HEK293T (cell line): Measurements from ENCODE around the gene EHBP1.

ENCODE experiments used
- CTCF ChIA-PET: fragments of 350-600 bp; formaldehyde crosslinking; extraction: SDS; loops from one replicate; lab custom pipeline; 2021; ENCODE audit warnings: antibody characterized with exemption, inconsistent platforms; lab: Yijun Ruan, JAX
- POLR2A ChIA-PET: fragments of 350-600 bp; formaldehyde crosslinking; extraction: SDS; loops from one replicate; lab custom pipeline; 2020; ENCODE audit warnings: antibody characterized with exemption, inconsistent platforms; lab: Yijun Ruan, JAX
- DNase-seq: peaks from one replicate; pipeline ENCODE4 v3.0.0; 2012; ENCODE audit warnings: mixed read lengths; ENCODE audit errors: extremely low spot score
- ARNT ChIP-seq: fragments of 450-650 bp; IDR thresholded peaks from 2 replicates; pipeline ENCODE4 v1.6.1; 2017; ENCODE audit warnings: mild to moderate bottlenecking
- BHLHE40 ChIP-seq: fragments of 450-650 bp; IDR thresholded peaks from 2 replicates; pipeline ENCODE4 v1.6.1; 2016; ENCODE audit warnings: mild to moderate bottlenecking, moderate library complexity, borderline replicate concordance
- CTBP1 ChIP-seq: fragments of 450-650 bp; IDR thresholded peaks from 2 replicates; pipeline ENCODE4 v1.6.1; 2016; ENCODE audit warnings: borderline replicate concordance
- ELF4 ChIP-seq: fragments of 450-650 bp; IDR thresholded peaks from 2 replicates; pipeline ENCODE4 v1.6.1; 2017; ENCODE audit warnings: antibody characterized with exemption
- FOXA1 ChIP-seq: fragments of 450-650 bp; IDR thresholded peaks from 2 replicates; pipeline ENCODE4 v1.6.1; 2016; ENCODE audit warnings: mild to moderate bottlenecking
- FOXK2 ChIP-seq: fragments of 450-650 bp; IDR thresholded peaks from 2 replicates; pipeline ENCODE4 v1.6.1; 2016; ENCODE audit warnings: mild to moderate bottlenecking
- FOXM1 ChIP-seq: fragments of 450-650 bp; IDR thresholded peaks from 2 replicates; pipeline ENCODE4 v1.6.1; 2017; ENCODE audit warnings: mild to moderate bottlenecking, borderline replicate concordance
- HDGF ChIP-seq: fragments of 450-650 bp; IDR thresholded peaks from 2 replicates; pipeline ENCODE4 v1.6.1; 2017; ENCODE audit warnings: antibody characterized with exemption, borderline replicate concordance
- L3MBTL2 ChIP-seq: fragments of 450-650 bp; conservative IDR thresholded peaks from 2 replicates; pipeline ENCODE4 v1.6.1; 2016; ENCODE audit warnings: mild to moderate bottlenecking
- LEF1 ChIP-seq: fragments of 450-650 bp; IDR thresholded peaks from 2 replicates; pipeline ENCODE4 v1.6.1; 2017; ENCODE audit warnings: mild to moderate bottlenecking, borderline replicate concordance
- NFRKB ChIP-seq: fragments of 450-650 bp; IDR thresholded peaks from 2 replicates; pipeline ENCODE4 v1.6.1; 2016; ENCODE audit warnings: mild to moderate bottlenecking, moderate library complexity
- PKNOX1 ChIP-seq: fragments of 450-650 bp; IDR thresholded peaks from 2 replicates; pipeline ENCODE4 v1.6.1; 2016
- SP1 ChIP-seq: fragments of 450-650 bp; IDR thresholded peaks from 2 replicates; pipeline ENCODE4 v1.6.1; 2017
- SUZ12 ChIP-seq: fragments of 450-650 bp; IDR thresholded peaks from 2 replicates; pipeline ENCODE4 v1.6.1; 2016; ENCODE audit warnings: mild to moderate bottlenecking
- TARDBP ChIP-seq: fragments of 450-650 bp; IDR thresholded peaks from 2 replicates; pipeline ENCODE4 v1.6.1; 2016
- ZNF384 ChIP-seq: fragments of 450-650 bp; IDR thresholded peaks from 2 replicates; pipeline ENCODE4 v1.6.1; 2016

EHBP1 gene

GRCh38 chr2:62688771-62689170, 16.7 kb upstream of the EHBP1 start:
- CTCF ChIA-PET, result no interaction called here
- POLR2A ChIA-PET, result no interaction called here
- no peak for DNase-seq
- no peak for TF ChIP-seq ZNF384
- no peak for TF ChIP-seq BHLHE40
- TF ChIP-seq L3MBTL2, result no peak
- no peak for TF ChIP-seq HDGF
- TF ChIP-seq CTBP1, result no peak
- TF ChIP-seq ELF4, result no peak

- TF ChIP-seq ELF4 (no peak), FOXK2 (no peak), FOXM1 (no peak), ZNF384 (no peak), NFRKB (no peak), CTBP1 (no peak), HDGF (no peak), TARDBP (no peak), BHLHE40 (no peak), LEF1 (no peak), ARNT (no peak), PKNOX1 (no peak), SP1 (no peak), SUZ12 (no peak), L3MBTL2 (no peak), FOXA1 (no peak)
- POLR2A ChIA-PET, result no interaction called here
These were observed 14.3 kb upstream of the EHBP1 start for GRCh38 chr2:62691186-62691585.

GRCh38 chr2:62692225-62692624, 13.3 kb upstream of the EHBP1 start:
- CTCF ChIA-PET, result no interaction called here
- DNase-seq, result no peak
- TF ChIP-seq CTBP1, result no peak
- no peak for TF ChIP-seq ZNF384
- TF ChIP-seq FOXK2, result no peak
- no peak for TF ChIP-seq LEF1
- TF ChIP-seq SUZ12, result no peak
- TF ChIP-seq FOXM1, result no peak
- TF ChIP-seq NFRKB, result no peak
- TF ChIP-seq PKNOX1, result no peak
- POLR2A ChIA-PET, result no interaction called here

More at GRCh38 chr2:62691186-62691585, 14.3 kb upstream of the EHBP1 start:
- CTCF ChIA-PET, result no interaction called here
- DNase-seq, result no peak

- ChIA-PET POLR2A (no interaction called here), CTCF (no interaction called here)
- DNase-seq, result no peak
- no peak for TF ChIP-seq SUZ12
These were observed 6.9 kb upstream of the EHBP1 start for GRCh38 chr2:62698653-62699052.

GRCh38 chr2:62704654-62705006, 883 bp upstream of the EHBP1 start:
- TF ChIP-seq ELF4 (no peak), FOXA1 (no peak), LEF1 (no peak), TARDBP (no peak), CTBP1 (no peak), SP1 (no peak), SUZ12 (no peak), L3MBTL2 (no peak), NFRKB (no peak), BHLHE40 (no peak), ARNT (no peak), FOXM1 (no peak), HDGF (no peak)
- ChIA-PET CTCF (interaction anchor here (0.7 kb wide), 2 partner anchors 71 to 246 kb away, joined by 3 read pairs; no protein-coding TSS in a partner anchor), POLR2A (interaction anchor here (1.0 to 1.4 kb wide), 7 partner anchors 11 to 247 kb away, joined by 3 to 7 read pairs (median 3); no protein-coding TSS in a partner anchor)
- no peak for DNase-seq

- DNase-seq, result peak; percentile 60
- TF ChIP-seq TARDBP, result no peak
- TF ChIP-seq PKNOX1, result no peak
- TF ChIP-seq L3MBTL2, result 0 out of 2 replicates have a peak, but pooled peaks have one; percentile 22
- CTCF ChIA-PET, result no interaction called here
- POLR2A ChIA-PET, result interaction anchor here (1.0 kb wide), 1 partner anchor 200 kb away, joined by 3 read pairs; the partner anchor contains the start of gene TMEM17
These were observed 577 bp downstream of the EHBP1 start for GRCh38 chr2:62705859-62706720.
